ENCODE measurements around the gene DUS4L. TPM values are rescaled to one million over a fixed set of nuclear protein-coding genes. Genes with fewer than 3 reads are reported as not detected.
"Not testable (repeated sequence)": the region's sequence is repeated elsewhere in the genome, so short reads cannot be mapped to it uniquely, and the experiment has no call there.

Gene DUS4L
- total RNA-seq (2014; rRNA removed; shearing (Covaris generic)), result 24.8 and 25.6 TPM in 2 replicates
- 18.4 and 20.7 TPM in 2 replicates for polyA plus RNA-seq (2015; cell fraction: cytosol; rRNA removed)
- polyA plus RNA-seq (2015; cell fraction: nucleus; rRNA removed), result 39.5 and 47.0 TPM in 2 replicates

GRCh38 chr7:107563775-107564552, at the start of gene DUS4L, which contains the start of gene COG5:
DUS4L (plus strand) TSS chr7:107563971; CDS start chr7:107567071, 3,100 bp downstream.
COG5 (minus strand) TSS chr7:107563920; CDS start chr7:107563896, 24 bp downstream.
- in situ Hi-C loops (cut with HindIII; ENCODE audit: low pct_unique_long_range_greater_than_20kb, low sequenced_read_pairs), result no loop called here
- peak; percentile 85 for DNase-seq (ENCODE audit: low read depth, low spot score)

DNA sequence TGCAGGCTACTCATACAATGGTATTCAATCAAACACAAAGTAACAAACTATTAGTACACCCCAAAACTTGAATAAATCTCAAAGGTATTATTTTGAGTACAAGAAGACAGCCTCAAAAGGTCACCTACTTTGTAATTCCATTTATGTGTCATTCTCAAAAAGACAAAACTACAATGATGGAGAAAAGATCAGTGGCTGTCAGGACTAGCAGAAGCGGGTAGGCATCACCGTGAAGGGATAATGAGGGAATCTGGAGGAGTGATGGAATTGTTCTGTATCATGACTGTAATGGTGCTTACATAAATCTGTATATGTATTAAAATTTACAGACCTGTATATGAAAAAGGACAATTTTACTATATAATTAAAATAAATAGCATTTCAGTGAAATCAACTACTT, 37.1 kb upstream of the DUS4L start:
- DNase-seq (ENCODE audit: low read depth, low spot score), result no peak
- in situ Hi-C loops (cut with HindIII; ENCODE audit: low pct_unique_long_range_greater_than_20kb, low sequenced_read_pairs), result no loop called here

- in situ Hi-C loops (cut with HindIII; ENCODE audit: low pct_unique_long_range_greater_than_20kb, low sequenced_read_pairs), result no loop called here
Observed at GRCh38 chr7:107527196-107527595, 36.6 kb upstream of the DUS4L start.

DNA sequence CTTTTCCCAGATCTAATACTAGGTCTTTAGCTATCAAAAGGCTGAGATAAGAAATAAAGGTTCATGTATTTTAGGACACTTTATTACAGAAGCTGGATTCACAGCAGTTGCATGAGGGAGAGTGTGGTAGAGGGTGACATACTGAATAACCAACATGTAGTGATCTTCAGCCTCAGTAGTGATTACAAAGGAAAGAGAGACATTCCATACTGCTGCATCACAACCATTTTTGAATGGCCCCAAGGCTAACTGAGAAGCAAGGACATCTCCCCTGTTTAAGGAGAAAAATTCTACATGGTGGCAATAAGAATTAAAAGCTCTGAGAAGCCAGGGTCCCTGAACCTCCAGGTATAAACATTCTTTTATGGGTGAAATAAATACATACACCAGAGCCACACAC, 35.3 kb upstream of the DUS4L start:
- in situ Hi-C loops (cut with HindIII; ENCODE audit: low pct_unique_long_range_greater_than_20kb, low sequenced_read_pairs), result no loop called here
- peak; percentile 28 for DNase-seq (ENCODE audit: low read depth, low spot score)

More at GRCh38 chr7:107527196-107527595, 36.6 kb upstream of the DUS4L start:
- DNase-seq (ENCODE audit: low read depth, low spot score), result no peak

GRCh38 chr7:107530751-107531150, 33.0 kb upstream of the DUS4L start:
- DNase-seq (ENCODE audit: low read depth, low spot score), result peak; percentile 89
- in situ Hi-C loops (cut with HindIII; ENCODE audit: low pct_unique_long_range_greater_than_20kb, low sequenced_read_pairs), result no loop called here

- DNase-seq (ENCODE audit: low read depth, low spot score), result no peak
- in situ Hi-C loops (cut with HindIII; ENCODE audit: low pct_unique_long_range_greater_than_20kb, low sequenced_read_pairs), result no loop called here
Observed at GRCh38 chr7:107534139-107534538, 29.6 kb upstream of the DUS4L start.

DNA sequence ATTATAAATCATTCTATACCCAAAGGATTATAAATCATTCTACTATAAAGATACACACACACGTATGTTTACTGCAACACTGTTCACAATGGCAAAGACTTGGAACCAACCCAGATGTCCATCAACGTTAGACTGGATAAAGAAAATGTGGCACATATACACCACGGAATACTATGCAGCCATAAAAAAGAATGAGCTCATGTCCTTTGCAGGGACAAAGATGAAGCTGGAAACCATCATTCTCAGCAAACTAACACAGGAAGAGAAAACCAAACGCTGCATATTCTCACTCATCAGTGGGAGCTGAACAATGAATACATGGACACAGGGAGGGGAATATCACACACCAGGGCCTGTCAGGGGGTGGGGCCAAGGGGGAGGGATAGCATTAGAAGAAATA, 26.5 kb upstream of the DUS4L start:
- DNase-seq (ENCODE audit: low read depth, low spot score); in situ Hi-C loops (cut with HindIII; ENCODE audit: low pct_unique_long_range_greater_than_20kb, low sequenced_read_pairs): not testable (repeated sequence)

DNA sequence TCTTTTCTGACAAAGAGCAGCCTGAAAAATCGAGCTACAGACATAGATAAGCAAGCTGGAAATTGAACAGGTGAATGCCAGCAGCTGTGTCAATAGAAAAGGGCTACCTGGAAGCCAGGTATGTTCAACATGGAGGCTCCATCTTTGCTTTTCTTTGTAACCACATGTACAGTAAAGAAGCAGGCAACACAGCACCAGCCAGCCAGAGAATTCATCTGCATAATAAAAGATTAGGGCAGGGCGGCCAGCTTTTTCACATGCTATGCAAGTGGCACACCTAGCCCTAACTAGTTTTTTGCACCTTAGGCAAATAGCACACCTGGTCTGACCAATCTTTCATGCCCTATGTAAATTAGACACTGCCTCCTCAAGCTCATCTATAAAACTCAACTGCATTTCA, 25.8 kb upstream of the DUS4L start:
- in situ Hi-C loops (cut with HindIII; ENCODE audit: low pct_unique_long_range_greater_than_20kb, low sequenced_read_pairs), result no loop called here

DNA sequence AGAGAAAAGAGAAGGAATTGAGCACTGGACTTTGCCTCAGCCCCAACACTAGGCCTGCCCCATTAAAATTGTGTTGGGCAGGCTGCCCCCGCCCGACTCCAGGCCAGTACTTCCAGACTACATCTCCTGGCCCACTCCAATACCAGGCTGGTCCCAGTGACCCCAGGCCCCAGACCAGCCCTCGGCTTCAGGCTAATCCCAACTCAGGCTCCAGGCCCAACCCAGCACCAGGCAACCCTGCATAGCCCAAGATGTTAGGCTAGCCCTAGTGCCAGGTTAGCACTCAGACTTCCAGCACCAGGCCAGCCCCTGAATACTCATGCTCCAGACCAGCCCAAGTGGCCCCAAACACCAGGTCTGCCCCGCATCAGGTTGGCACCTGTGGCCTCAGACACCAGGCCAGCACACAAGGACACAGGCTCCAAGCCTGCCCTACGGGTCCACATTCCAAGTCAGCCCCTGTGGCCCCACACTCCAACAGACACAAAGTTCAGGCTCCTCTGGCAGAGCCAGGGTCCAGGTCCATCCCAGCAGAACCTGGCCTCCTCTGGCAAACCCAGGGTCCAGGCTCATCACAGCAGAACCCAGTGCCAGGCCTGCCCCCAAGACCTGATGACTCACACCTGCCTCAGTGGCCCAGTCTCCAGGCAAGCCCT, 20.3 kb upstream of the DUS4L start:
- in situ Hi-C loops (cut with HindIII; ENCODE audit: low pct_unique_long_range_greater_than_20kb, low sequenced_read_pairs), result no loop called here

More for the DNA sequence above, 25.8 kb upstream of the DUS4L start:
- DNase-seq (ENCODE audit: low read depth, low spot score), result no peak

DNA sequence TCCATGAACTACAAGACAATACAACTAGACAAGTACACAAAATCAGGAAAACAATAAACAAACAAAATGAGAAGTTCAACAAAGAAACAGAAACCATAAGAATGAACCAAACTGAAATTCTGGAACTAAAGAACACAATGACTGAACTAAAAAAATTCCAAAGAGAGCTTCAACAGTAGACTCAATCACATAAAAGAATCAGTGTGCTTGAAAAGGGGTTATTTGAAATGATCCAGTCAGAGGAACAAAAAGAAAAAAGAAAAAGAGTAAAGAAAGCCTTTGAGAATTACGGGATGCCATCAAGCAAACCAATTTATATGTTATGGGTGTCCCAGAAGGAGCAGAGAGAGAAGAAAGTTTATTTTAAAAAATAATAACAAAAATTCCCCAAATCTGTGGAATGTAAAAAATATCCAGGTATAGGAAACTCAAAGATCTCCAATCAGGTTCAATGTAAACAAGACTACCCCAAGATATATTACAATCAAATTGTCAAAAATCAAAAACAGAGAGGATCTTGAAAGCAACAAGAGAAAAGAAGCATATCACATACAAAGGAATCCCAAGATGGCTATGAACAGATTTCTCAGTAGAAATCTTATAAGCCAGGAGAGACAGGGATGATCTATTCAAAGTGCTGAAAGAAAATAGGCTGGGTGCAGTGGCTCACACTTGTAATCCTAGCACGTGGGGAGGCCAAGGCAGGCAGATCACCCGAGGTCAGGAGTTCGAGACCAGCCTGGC, 18.8 kb upstream of the DUS4L start:
- in situ Hi-C loops (cut with HindIII; ENCODE audit: low pct_unique_long_range_greater_than_20kb, low sequenced_read_pairs), result no loop called here
- DNase-seq (ENCODE audit: low read depth, low spot score), result no peak

More for the DNA sequence above, 20.3 kb upstream of the DUS4L start:
- DNase-seq (ENCODE audit: low read depth, low spot score), result no peak

DNA sequence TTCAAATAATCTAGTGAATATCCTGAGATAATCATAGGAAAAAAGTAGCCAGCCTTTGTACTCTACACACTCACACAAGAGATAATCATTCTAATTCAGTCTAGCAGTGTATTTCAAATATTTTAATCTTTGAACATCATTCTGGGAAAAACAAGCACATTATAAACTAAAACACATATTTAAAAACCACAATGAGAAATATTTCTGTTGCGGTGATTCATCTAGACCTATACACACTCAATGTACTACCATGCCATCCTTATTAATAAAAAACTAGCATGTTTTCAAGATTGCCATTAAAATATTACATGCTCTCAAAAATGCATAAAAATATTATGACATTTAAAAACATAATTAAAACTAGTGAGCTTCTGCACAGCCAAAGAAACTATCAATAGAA, 11.8 kb upstream of the DUS4L start:
- DNase-seq (ENCODE audit: low read depth, low spot score), result no peak
- in situ Hi-C loops (cut with HindIII; ENCODE audit: low pct_unique_long_range_greater_than_20kb, low sequenced_read_pairs), result no loop called here

GRCh38 chr7:107555893-107556292, 7.9 kb upstream of the DUS4L start:
- in situ Hi-C loops (cut with HindIII; ENCODE audit: low pct_unique_long_range_greater_than_20kb, low sequenced_read_pairs), result no loop called here
- DNase-seq (ENCODE audit: low read depth, low spot score), result no peak

DNA sequence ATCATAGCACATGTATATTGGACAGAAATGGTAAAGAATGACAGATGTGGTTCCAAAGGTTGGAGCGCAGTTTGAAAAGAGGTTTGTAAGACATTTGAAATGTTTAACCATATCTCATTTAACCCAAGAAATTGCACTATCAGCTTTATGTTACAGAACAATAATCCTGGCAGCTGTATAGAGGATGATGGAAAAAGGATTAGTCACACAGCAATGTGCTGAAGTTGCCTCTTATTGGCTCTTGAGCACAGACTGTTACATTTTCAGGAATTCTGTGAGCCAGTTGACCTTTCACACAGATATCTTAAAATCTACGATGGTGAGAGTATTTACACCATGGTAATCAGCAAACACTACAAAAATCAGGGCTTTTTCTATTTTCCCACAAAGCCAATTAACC, 3.9 kb upstream of the DUS4L start:
- in situ Hi-C loops (cut with HindIII; ENCODE audit: low pct_unique_long_range_greater_than_20kb, low sequenced_read_pairs), result no loop called here
- DNase-seq (ENCODE audit: low read depth, low spot score), result no peak

GRCh38 chr7:107560898-107561516, 2.8 kb upstream of the DUS4L start:
- in situ Hi-C loops (cut with HindIII; ENCODE audit: low pct_unique_long_range_greater_than_20kb, low sequenced_read_pairs), result no loop called here
- DNase-seq (ENCODE audit: low read depth, low spot score), result no peak

DNA sequence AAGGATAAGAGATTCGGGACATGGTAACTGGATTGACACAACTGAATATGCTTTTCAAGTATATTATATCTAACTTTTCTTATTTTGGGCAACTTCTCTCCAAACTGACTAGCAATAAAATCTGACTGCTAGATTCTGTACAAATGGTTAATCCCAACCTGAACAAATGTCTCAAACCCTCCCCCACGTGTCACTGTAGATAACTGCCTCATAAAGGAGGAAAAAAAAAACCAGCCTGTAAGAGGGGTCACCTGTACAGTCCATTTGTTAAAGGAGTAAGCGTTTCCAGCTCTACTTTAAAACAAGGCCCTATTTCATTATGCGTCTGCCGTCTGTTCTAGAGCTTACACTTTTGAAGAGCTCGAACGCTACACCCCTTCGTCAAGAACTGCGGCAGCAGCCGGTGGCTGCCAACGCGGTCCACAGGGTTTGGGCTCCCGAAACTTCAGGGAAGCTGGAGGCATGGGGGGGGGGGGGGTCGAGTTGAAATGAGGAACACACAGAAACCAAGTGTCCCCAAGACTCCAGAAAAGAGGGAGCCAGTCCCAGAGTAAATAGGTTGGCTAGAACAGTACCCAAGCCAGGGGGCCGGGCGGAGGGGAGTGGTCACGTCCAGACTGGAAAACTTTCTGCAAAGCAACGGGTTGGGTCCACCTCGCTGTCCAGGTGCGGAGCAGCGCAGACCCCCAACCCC, 543 bp upstream of the DUS4L start:
- in situ Hi-C loops (cut with HindIII; ENCODE audit: low pct_unique_long_range_greater_than_20kb, low sequenced_read_pairs), result no loop called here
- DNase-seq (ENCODE audit: low read depth, low spot score), result no peak

GRCh38 chr7:107564553-107565298, 955 bp downstream of the DUS4L start:
- in situ Hi-C loops (cut with HindIII; ENCODE audit: low pct_unique_long_range_greater_than_20kb, low sequenced_read_pairs), result no loop called here
- peak; percentile 44 for DNase-seq (ENCODE audit: low read depth, low spot score)
